ENCODE results near the gene LRRC8C.

The LRRC8C gene

DNA sequence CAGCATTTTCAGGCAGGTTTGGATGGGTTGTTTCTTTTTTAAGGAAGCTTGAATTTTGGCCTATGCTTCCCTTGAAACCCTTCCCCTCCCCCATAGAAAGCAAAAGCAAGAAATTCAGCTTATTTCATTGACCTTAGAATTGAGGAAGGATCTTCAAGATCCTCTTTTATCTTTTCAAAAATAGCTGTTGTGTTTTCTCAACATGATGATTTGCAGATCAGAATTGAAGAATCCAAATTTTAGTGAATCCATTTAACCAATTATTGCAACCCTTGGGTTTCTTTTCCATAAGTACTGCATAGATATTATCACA lies 73.7 kb downstream of the LRRC8C start:
- DNase-seq: no peak

DNA sequence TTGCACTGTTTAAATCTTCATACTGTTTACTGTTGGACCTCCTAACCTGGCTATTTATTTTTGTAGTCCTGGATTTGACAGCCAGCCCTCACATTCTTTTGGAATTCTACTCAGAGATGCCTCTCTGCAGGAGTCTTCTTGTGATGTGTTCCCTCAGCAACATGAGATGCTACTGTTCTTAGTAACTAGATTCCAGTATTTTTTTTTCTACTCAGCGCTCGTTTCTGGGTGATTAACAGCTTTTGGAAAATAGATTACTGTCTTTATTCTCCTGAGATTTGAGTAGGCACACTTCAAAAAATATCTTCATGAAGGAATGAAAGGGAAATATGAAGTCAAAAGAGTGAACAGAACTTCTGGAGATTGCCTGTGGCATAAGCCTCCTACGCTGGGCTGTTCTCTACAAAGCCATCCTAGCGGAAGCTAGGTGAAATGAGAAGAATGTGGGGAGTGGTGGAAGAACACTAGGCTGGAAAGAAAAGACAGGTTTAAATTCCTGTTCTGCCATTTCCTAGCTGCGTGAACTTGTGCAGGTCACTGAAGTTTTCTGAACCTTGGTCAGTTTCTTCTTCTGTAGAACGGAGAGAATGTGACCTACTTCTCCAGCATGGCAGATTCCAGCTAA lies 75.9 kb downstream of the LRRC8C start:
- no peak for DNase-seq

DNA sequence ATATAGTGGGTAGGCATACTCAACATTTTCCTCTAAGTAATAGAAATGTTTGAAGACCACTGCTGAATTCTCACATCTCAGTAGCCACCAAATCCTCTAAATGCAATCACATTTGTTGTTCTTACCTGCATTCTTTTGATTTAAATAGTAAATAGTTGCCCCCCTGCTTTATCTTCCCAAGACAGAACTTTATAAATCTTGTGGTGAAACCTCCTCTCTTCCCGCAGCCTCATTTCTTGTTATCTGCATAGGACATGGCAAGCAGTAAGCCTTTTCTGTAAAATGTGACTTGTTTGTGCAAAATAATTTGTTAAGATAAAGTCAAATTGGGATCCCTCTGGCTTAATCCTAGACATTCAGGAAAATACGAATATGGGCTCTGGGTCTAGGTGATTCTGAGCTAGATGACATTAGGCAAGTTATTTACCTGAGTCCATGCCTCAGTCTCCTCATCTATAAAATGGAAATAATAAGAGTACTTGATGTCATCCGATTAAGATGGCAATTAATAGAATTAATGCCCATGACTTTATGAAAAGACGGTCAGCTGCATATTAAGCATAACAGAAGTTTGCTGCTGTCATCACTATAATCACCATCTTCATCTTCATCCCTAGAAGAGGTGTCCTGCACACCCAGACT lies 77.7 kb downstream of the LRRC8C start:
- no peak for DNase-seq

- no peak for DNase-seq
Measured at GRCh38 chr1:89711140-89711778, 78.3 kb downstream of the LRRC8C start.

- DNase-seq: no peak
Measured at GRCh38 chr1:89712420-89712819, 79.5 kb downstream of the LRRC8C start.

- no peak for DNase-seq
Measured at GRCh38 chr1:89715677-89716076, 82.8 kb downstream of the LRRC8C start.

DNA sequence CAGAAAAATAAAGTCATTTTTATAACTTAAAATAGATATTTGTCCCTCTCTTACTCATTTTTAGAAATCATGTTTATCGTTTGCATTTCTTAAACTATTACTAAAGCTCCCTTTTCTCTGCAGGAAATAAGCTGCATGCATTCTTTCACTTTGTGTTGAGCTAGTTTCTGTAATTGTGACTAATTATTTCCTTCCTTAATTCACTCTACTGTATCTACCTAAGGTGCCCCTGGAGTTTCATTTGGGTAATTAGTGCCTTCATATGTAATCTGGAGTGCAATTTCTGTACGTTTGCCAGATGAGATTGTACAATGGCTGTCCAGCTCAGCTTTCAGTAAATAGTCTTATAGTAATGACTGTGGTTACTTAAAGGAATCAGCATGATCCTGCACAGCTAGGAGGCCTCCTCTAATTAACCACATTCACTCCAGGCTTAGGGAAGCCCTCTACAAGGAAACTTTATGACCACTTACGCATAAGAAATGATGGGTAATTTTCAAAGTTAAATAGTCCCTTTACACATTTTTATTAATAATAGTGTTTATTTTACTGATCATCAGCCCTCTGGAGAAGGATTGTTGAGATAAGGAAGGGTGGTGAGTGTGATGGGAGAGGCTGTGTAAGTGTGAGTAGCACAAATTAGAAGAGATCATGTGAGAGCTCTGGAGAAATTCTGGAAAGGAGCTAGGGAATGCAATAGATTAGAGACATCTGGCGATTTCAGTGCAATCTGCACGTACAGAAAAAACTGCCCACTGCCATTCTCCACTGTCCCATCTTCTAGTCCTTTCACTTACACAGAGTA lies 86.8 kb downstream of the LRRC8C start:
- no peak for DNase-seq

- DNase-seq: no peak
Measured at GRCh38 chr1:89720839-89721238, 87.9 kb downstream of the LRRC8C start.

DNA sequence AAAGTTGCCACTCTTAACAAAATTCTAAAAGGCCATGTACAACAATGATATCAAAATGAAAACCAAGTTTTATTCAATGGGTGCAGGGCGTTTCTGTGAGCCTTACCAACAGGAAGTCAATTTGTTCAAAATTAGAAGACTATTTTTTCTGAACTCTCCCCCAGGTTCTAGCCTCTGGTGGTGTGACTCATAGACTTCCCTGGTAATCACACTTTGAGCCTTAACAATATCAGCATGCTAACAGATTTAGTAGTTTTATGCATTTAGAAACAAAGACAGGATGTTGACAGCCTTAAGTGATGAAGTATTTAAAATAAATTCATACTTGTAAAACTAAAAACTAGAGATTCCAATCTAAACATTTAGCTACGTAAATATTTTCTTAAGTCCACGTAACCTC lies 88.4 kb downstream of the LRRC8C start:
- no peak for DNase-seq

- no peak for DNase-seq
Measured at GRCh38 chr1:89723144-89723543, 90.2 kb downstream of the LRRC8C start.

DNA sequence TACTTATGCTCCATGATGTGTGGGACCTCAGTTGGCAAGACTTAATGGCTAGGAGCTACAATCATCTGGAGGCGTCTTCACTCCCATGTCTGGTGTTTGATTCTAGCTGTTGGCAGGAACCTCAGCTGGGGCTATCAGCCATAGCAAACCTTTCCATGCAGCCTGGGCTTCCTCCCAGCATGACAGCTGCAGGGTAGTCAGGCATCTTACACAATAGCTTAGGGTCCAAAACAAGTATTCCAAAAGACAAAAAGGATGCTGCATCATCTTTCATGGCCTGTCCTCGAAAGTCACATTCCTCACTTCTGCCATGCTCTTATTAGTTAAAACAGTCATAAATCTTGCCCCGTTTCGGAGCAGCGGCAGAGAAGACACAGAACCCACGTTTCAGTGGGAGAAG lies 90.9 kb downstream of the LRRC8C start:
- DNase-seq: no peak

DNA sequence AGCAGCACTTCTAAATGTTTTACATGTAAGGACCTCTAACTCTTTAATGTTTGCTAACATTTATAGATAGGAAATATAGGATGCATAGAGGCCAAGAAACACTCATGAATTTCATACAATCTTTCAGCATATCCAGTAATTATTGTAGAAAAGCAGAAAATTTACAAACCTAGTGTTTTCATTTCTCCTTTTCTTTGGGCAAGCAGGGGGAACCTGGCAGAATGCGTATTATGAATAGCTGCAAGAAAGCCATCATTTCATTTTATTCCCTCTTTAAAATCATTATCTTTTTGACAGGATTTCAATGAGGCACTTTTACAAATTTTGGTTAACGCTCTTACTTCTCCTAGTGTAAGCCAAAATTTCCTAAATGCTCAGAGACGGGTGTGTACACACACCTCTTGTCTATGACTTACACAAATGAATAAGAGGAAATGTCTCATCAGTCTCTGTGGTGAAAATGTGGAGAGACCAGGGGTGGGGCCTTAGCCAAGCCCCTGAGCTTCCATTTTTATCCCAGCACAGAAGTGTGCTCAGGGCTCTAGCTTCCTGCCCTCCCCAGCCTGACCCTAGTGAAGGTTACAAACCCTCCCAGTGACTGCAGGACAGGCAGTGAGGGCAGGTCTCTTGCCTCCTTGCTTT lies 91.6 kb downstream of the LRRC8C start:
- DNase-seq: no peak

- no peak for DNase-seq
Measured at GRCh38 chr1:89725011-89725370, 92.1 kb downstream of the LRRC8C start.

DNA sequence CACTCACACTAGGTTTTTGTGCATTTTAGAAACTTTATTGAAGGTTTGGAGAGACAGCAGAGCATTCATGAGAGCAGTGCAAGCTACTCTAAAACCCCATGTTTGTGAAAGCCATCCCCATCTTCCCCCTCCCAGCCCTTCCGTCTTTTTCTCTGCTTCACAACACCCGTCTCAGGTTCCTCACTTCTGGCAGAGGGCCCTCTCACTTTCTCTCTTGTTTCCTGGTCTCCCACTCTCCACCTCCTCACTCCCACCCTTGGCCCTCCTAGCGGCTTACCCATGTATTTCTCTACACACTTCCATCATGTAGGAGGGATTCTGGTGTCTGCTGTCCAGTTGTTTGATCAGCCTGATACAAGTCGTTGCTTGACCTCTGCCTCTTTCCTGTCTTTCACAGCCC lies 92.7 kb downstream of the LRRC8C start:
- DNase-seq: no peak

GRCh38 chr1:89727517-89728312 lies 94.8 kb downstream of the LRRC8C start:
- no peak for DNase-seq

DNA sequence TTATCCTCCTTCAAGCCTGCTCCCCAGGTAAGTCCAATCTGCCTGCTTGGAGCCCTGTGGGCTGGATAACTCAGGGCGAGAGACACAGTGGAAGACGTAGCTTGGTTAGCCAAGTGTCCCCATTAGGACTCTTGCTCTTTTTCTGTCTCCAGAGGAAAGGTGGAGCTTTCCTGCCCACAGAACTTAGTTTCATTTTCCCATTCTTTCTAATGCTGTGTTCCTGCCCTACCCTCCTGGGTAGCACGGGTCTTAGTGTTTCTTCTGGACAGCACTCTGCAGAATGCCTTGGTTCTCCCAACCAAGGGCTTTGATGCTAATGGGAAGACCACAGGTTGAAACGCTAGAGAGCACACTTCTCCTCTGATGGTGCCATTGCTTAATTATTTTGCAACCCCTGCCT lies 95.5 kb downstream of the LRRC8C start:
- DNase-seq: no peak

GRCh38 chr1:89732206-89732605 lies 99.3 kb downstream of the LRRC8C start:
- DNase-seq: no peak

DNA sequence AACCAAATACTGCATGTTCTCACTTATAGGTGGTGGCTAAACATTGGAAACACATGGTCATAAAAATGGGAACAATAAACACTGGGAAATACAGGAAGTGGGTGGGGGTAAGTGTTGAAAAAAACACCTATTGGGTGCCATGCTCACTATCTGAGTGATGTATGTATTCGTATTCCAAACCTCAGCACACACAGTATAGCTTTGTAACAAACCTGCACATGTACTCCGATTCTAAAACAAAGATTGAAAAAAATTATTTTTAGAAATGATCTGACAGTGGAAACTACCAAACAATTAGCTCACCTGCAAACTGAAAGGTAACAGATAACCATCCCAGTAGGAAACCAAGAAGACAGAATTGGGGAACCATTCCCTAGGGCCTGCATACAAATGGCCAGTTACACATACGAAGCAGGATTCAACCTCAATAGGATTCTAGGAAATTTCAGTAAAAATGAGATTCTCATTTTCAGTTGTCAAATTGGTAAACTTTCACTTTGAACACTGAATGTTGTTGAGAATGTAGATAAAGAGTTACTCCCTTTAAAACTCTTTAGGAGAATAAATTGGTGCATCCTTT lies 99.8 kb downstream of the LRRC8C start:
- no peak for DNase-seq

- no peak for DNase-seq
Measured at GRCh38 chr1:89733748-89734147, 100.8 kb downstream of the LRRC8C start.

- no peak for DNase-seq
Measured at GRCh38 chr1:89734442-89734841, 101.5 kb downstream of the LRRC8C start.

- no peak for DNase-seq
Measured at GRCh38 chr1:89735479-89735878, 102.6 kb downstream of the LRRC8C start.
